K562 (cell line): ENCODE measurements around the gene TGFA. TPM values are rescaled to one million over a fixed set of nuclear protein-coding genes. Genes with fewer than 3 reads are reported as not detected.

Source experiments
- ATAC-seq: fragments of 200-7000 bp; cut with Tn5 transposase; 3 replicates; pipeline ENCODE4 v1.9.1; 2020; ENCODE audit warnings: moderate library complexity
- BruUV-seq: library from RNA; stranded (reverse); fragments of 400-500 nt; replicated peaks from 2 replicates; lab custom pipeline; 2021; lab: Mats Ljungman, UMichigan
- CTCF ChIA-PET: fragments of 300-600 bp; formaldehyde crosslinking; extraction: SDS; loops from one replicate; lab custom pipeline; 2021; ENCODE audit warnings: low intra/inter-chr PET ratio; lab: Yijun Ruan, JAX
- POLR2A ChIA-PET: fragments of 300-600, 350-650 bp; sonication (Branson Sonifier 250); formaldehyde crosslinking; extraction: SDS; loops from one replicate; lab custom pipeline; 2021; ENCODE audit warnings: antibody characterized with exemption, inconsistent platforms; lab: Yijun Ruan, JAX
- DNase-seq, 4 experiments: peaks; one replicate each; pipeline versions ENCODE4 v3.0.0 to v3.0.0-alpha.2; 2011 to 2018; ENCODE audit warnings: low spot score in 3 of 4, mixed read lengths in 3 of 4; ENCODE audit errors: extremely low read depth in 1 of 4
- FAIRE-seq: peaks from 2 replicates; lab custom pipeline; 2011; peaks lifted over from hg19 to GRCh38; lab: Jason Lieb, UNC
- H2AFZ ChIP-seq: 2 replicates; pipeline ENCODE4 v1.6.0; 2011; ENCODE audit warnings: low read depth, low read length, control low read depth, inconsistent platforms
- H3K27ac ChIP-seq: fragments of 200-600 bp; 3 replicates; pipeline ENCODE4 v1.8.0; 2011; ENCODE audit warnings: low read depth, mild to moderate bottlenecking, control low read depth, inconsistent platforms, low read length, moderate library complexity, mixed read lengths; ENCODE audit errors: extremely low read depth
- H3K27me3 ChIP-seq, 2 experiments: fragments of 300-600 bp in 1 of 2; 2 replicates in 1 of 2; 3 replicates in 1 of 2; pipeline versions ENCODE4 v1.6.0 to v1.8.0; 2011; ENCODE audit warnings: inconsistent platforms in 2 of 2, low read length in 2 of 2, mild to moderate bottlenecking in 1 of 2, mixed read lengths in 1 of 2, moderate library complexity in 1 of 2; ENCODE audit not compliant: control insufficient read depth in 2 of 2, insufficient read depth in 2 of 2
- H3K36me3 ChIP-seq: fragments of 300-600 bp; 3 replicates; pipeline ENCODE4 v1.8.0; 2011; ENCODE audit warnings: mild to moderate bottlenecking, low read length, inconsistent platforms; ENCODE audit not compliant: control insufficient read depth, insufficient read depth
- H3K4me1 ChIP-seq, 2 experiments: fragments of 200-600 bp in 1 of 2; replicated peaks in 1 of 2; 2 replicates in 1 of 2; 3 replicates in 1 of 2; pipeline versions ENCODE4 v1.5.1 to v1.8.0; 2011; ENCODE audit warnings: inconsistent platforms in 2 of 2, low read length in 2 of 2, mild to moderate bottlenecking in 1 of 2, mixed read lengths in 1 of 2, moderate library complexity in 1 of 2; ENCODE audit not compliant: control insufficient read depth in 2 of 2, insufficient read depth in 2 of 2
- H3K4me2 ChIP-seq: 2 replicates; pipeline ENCODE4 v1.6.1; 2011; ENCODE audit warnings: low read length, control low read depth, inconsistent platforms, mixed read lengths; ENCODE audit not compliant: insufficient read depth
- H3K4me3 ChIP-seq: fragments of 200-600 bp; sonication (generic), shearing (Covaris generic); 2 replicates; pipeline ENCODE4 v1.5.1; 2016; ENCODE audit warnings: control low read depth, inconsistent platforms
- H3K79me2 ChIP-seq: fragments of 200-600 bp; 3 replicates; pipeline ENCODE4 v1.8.0; 2011; ENCODE audit warnings: low read length, inconsistent platforms; ENCODE audit not compliant: control insufficient read depth, insufficient read depth
- H3K9ac ChIP-seq, 2 experiments: 2 replicates each; pipeline versions ENCODE4 v1.6.0 to v1.6.1; 2011; ENCODE audit warnings: low read depth in 2 of 2, low read length in 2 of 2, control low read depth in 1 of 2, inconsistent platforms in 1 of 2, mild to moderate bottlenecking in 1 of 2, mixed read lengths in 1 of 2; ENCODE audit not compliant: insufficient read depth in 1 of 2
- H3K9me1 ChIP-seq: one replicate; pipeline ENCODE4 v1.6.0; 2011; ENCODE audit warnings: inconsistent platforms, mild to moderate bottlenecking, low read length, moderate library complexity; ENCODE audit not compliant: control insufficient read depth, insufficient read depth
- H3K9me3 ChIP-seq: replicated peaks from 2 replicates; pipeline ENCODE4 v1.5.1; 2011; ENCODE audit warnings: low read depth, low read length, inconsistent platforms; ENCODE audit not compliant: control insufficient read depth, insufficient read depth
- H4K20me1 ChIP-seq: replicated peaks from 2 replicates; pipeline ENCODE4 v1.6.1; 2011; ENCODE audit warnings: low read length, inconsistent platforms, mixed read lengths; ENCODE audit not compliant: control insufficient read depth, insufficient read depth
- EGR1 ChIP-seq: fragments of 450-650 bp; conservative IDR thresholded peaks from 2 replicates; pipeline ENCODE4 v1.6.1; 2017; ENCODE audit warnings: mild to moderate bottlenecking
- FOXM1 ChIP-seq, 2 experiments: fragments of 450-650 bp in 1 of 2; sonication (generic) in 1 of 2; formaldehyde crosslinking in 1 of 2; IDR thresholded peaks; 2 replicates each; pipeline versions ENCODE4 v1.6.1 to v1.9.0; 2017 to 2022; ENCODE audit warnings: low read depth in 2 of 2, mild to moderate bottlenecking in 2 of 2, missing genetic modification reagents in 1 of 2, moderate library complexity in 1 of 2
- GABPB2 ChIP-seq: fragments of 250-450 bp; sonication (Bioruptor Pico); conservative IDR thresholded peaks from 2 replicates; pipeline ENCODE4 v1.5.1; 2021; ENCODE audit warnings: mild to moderate bottlenecking
- GATAD2B ChIP-seq: fragments of 450-650 bp; IDR thresholded peaks from 2 replicates; pipeline ENCODE4 v1.6.1; 2017; ENCODE audit warnings: mild to moderate bottlenecking, borderline replicate concordance
- KDM1A ChIP-seq, 2 experiments: fragments of 450-650 bp; IDR thresholded peaks; 2 replicates each; pipeline ENCODE4 v1.6.1; 2016; ENCODE audit warnings: mild to moderate bottlenecking in 2 of 2
- LEF1 ChIP-seq: fragments of 450-650 bp; IDR thresholded peaks from 2 replicates; pipeline ENCODE4 v1.6.1; 2016; ENCODE audit warnings: mild to moderate bottlenecking
- MAZ ChIP-seq, 2 experiments: fragments of 450-650 bp in 1 of 2; sonication (generic) in 1 of 2; formaldehyde crosslinking; IDR thresholded peaks in 1 of 2; conservative IDR thresholded peaks in 1 of 2; 2 replicates each; pipeline versions ENCODE4 v1.4.0 to v1.5.0; 2020; ENCODE audit warnings: mild to moderate bottlenecking in 1 of 2, missing genetic modification reagents in 1 of 2
- MCM5 ChIP-seq: fragments of 450-650 bp; IDR thresholded peaks from 2 replicates; pipeline ENCODE4 v1.6.1; 2016; ENCODE audit warnings: low read depth
- PHF20 ChIP-seq: fragments of 450-650 bp; IDR thresholded peaks from 2 replicates; pipeline ENCODE4 v1.6.1; 2018; ENCODE audit not compliant: partially characterized antibody
- RBM17 ChIP-seq: fragments of 200-400 bp; formaldehyde crosslinking; IDR thresholded peaks from 2 replicates; pipeline ENCODE4 v1.6.1; 2017; ENCODE audit warnings: low read depth, mild to moderate bottlenecking, low read length, borderline replicate concordance
- RCOR1 ChIP-seq, 2 experiments: IDR thresholded peaks; 2 replicates each; pipeline ENCODE4 v1.6.1; 2012; ENCODE audit warnings: low read depth in 2 of 2, low read length in 2 of 2, borderline replicate concordance in 1 of 2, improper control_type of control experiment in 1 of 2
- TBP ChIP-seq: optimal IDR thresholded peaks from 2 replicates; pipeline ENCODE3; 2011; ENCODE audit warnings: low read depth, low read length, improper control_type of control experiment
- TOE1 ChIP-seq, 2 experiments: fragments of 450-650 bp in 1 of 2; sonication (generic) in 1 of 2; formaldehyde crosslinking in 1 of 2; IDR thresholded peaks; 2 replicates each; pipeline versions ENCODE4 v1.7.1 to v1.8.0; 2016 to 2022; ENCODE audit warnings: borderline replicate concordance in 2 of 2, mild to moderate bottlenecking in 2 of 2, antibody characterized with exemption in 1 of 2, inconsistent platforms in 1 of 2, low read depth in 1 of 2, missing genetic modification reagents in 1 of 2, moderate library complexity in 1 of 2
- ZBTB17 ChIP-seq: fragments of 450-650 bp; formaldehyde crosslinking; IDR thresholded peaks from 2 replicates; pipeline ENCODE4 v1.4.0; 2020; ENCODE audit warnings: mild to moderate bottlenecking
- ZFPM2 ChIP-seq: fragments of 250-450 bp; sonication (Bioruptor Pico); IDR thresholded peaks from 2 replicates; pipeline ENCODE4 v1.5.1; 2022; ENCODE audit warnings: mild to moderate bottlenecking
- ZNF23 ChIP-seq: fragments of 250-450 bp; sonication (Bioruptor Pico); IDR thresholded peaks from 2 replicates; pipeline ENCODE4 v1.4.0; 2020; ENCODE audit warnings: mild to moderate bottlenecking
- ZNF589 ChIP-seq: fragments of 200-800 bp; sonication (Bioruptor generic); IDR thresholded peaks from 2 replicates; pipeline ENCODE4 v1.6.1; 2016; ENCODE audit warnings: low read depth, missing genetic modification characterization, missing compliant biosample characterization
- ZNF830 ChIP-seq: fragments of 250-450 bp; sonication (Bioruptor Pico); IDR thresholded peaks from 2 replicates; pipeline ENCODE4 v1.5.0; 2021; ENCODE audit warnings: mild to moderate bottlenecking
- WGBS: fragments of 100-300 bp; shearing (Covaris generic); methylation state at CpG from one replicate; pipeline ENCODE4 v1.1.6; 2016; ENCODE audit warnings: low coverage, mixed read lengths; ENCODE audit not compliant: insufficient coverage; ENCODE audit errors: missing lambda C conversion rate; 5-methylcytosine and 5-hydroxymethylcytosine counted together
- in situ Hi-C: fragments of 300-500 bp; cut with MboI; formaldehyde crosslinking; loops from 4 replicates; pipeline ENCODE4 v1.15.0; 2018; ENCODE audit warnings: inconsistent platforms, mixed read lengths
- intact Hi-C: fragments of 100-400 bp; cut with micrococcal nuclease; formaldehyde crosslinking; loops from 2 replicates; pipeline ENCODE4 v1.14.2; 2022
- polyA plus RNA-seq, 8 experiments: library from polyadenylated mRNA; depleted of rRNA in 4 of 8; stranded (reverse) in 5 of 8; unstranded in 3 of 8; fragments of >200 nt; fragmentation: Nextera tagmentation in 2 of 8; fragmentation: Illumina TruSeq in 1 of 8; extraction: Ambion mirVana in 2 of 8; extraction: Trizol in 1 of 8; gene quantifications; 2 replicates each; pipeline versions ENCODE4 v1.2.1 to v1.2.3, GENCODE V29; 2011 to 2014; ENCODE audit warnings: inconsistent platforms in 1 of 8, missing spikeins in 1 of 8
- total RNA-seq, 7 experiments: library from RNA; depleted of rRNA in 6 of 7; stranded (reverse); fragments of >200 nt in 6 of 7; fragmentation: Illumina TruSeq in 2 of 7; extraction: Trizol in 2 of 7; gene quantifications; 2 replicates each; pipeline versions ENCODE4 v1.2.1 to v1.2.3, GENCODE V29; 2011 to 2021; ENCODE audit warnings: low replicate concordance in 1 of 7
- TF ChIP-seq, protein P1 (sequence below): sonication (generic); formaldehyde crosslinking; IDR thresholded peaks from 2 replicates; pipeline ENCODE4 v1.8.0; 2022; ENCODE audit warnings: mild to moderate bottlenecking, missing genetic modification reagents, borderline replicate concordance
- TF ChIP-seq, protein P2 (sequence below): fragments of 250-450 bp; sonication (Bioruptor Pico); IDR thresholded peaks from 2 replicates; pipeline ENCODE4 v1.9.0; 2021; ENCODE audit warnings: mild to moderate bottlenecking, inconsistent platforms

The TGFA gene
- total and polyA plus RNA-seq, 9 of the 15 experiments (the other 6 are each of a cell fraction or from before 2014, with no cell fraction given): not detected

DNA sequence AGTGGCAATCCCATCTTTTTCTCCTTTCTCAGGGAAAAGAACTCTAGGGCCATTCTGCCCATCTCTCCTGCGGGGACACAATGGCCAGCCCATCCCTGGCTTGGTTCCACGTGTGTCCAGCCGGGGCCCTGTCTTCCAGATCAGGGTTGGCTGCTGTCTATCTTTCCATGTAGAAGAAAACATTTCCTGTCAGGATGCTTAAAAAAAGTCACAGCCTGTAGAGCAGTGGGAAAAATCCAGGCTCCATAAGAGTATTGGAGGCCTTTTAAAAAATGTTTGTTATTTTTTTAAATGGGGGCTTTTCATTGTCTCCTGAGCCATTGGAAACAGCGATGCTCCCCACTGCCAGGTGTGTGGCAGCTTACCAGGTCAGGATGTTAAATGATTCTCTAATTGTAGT lies 105.6 kb downstream of the TGFA start:
- in situ Hi-C loops: no loop called here
- H3K36me3 ChIP-seq: no peaks in the 10 kb centered on the region
- H4K20me1 ChIP-seq: no peaks in the 10 kb centered on the region; the same call in 1 of the 2 replicates
- TF ChIP-seq LEF1 (no peak), EGR1 (no peak), ZBTB17 (no peak), RBM17 (no peak), PHF20 (no peak), ZNF23 (no peak), GATAD2B (no peak), FOXM1 (IDR thresholded peaks at IDR 0.05; ENCODE audit: low read depth) (no peak), FOXM1 (CRISPR knock-in tag; IDR thresholded peaks at IDR 0.05; ENCODE audit: low read depth) (no peak), ZFPM2 (no peak), RCOR1 (IDR thresholded peaks at IDR 0.05; ENCODE audit: borderline replicate concordance in 1 of 2, low read depth in 2 of 2, low read length in 2 of 2) (no peak), KDM1A (IDR thresholded peaks at IDR 0.05) (no peak), ZNF589 (CRISPR knock-in tag) (no peak), MAZ (CRISPR knock-in tag; conservative IDR thresholded peaks at IDR 0.05 in 1 of 2, IDR thresholded peaks at IDR 0.05 in 1 of 2) (no peak), MCM5 (no peak), TOE1 (IDR thresholded peaks at IDR 0.05; ENCODE audit: borderline replicate concordance) (no peak), TOE1 (CRISPR knock-in tag; IDR thresholded peaks at IDR 0.05; ENCODE audit: borderline replicate concordance, low read depth) (no peak), GABPB2 (CRISPR knock-in tag) (no peak), ZNF830 (no peak), TBP (no peak)
- TF ChIP-seq, protein P1, sequence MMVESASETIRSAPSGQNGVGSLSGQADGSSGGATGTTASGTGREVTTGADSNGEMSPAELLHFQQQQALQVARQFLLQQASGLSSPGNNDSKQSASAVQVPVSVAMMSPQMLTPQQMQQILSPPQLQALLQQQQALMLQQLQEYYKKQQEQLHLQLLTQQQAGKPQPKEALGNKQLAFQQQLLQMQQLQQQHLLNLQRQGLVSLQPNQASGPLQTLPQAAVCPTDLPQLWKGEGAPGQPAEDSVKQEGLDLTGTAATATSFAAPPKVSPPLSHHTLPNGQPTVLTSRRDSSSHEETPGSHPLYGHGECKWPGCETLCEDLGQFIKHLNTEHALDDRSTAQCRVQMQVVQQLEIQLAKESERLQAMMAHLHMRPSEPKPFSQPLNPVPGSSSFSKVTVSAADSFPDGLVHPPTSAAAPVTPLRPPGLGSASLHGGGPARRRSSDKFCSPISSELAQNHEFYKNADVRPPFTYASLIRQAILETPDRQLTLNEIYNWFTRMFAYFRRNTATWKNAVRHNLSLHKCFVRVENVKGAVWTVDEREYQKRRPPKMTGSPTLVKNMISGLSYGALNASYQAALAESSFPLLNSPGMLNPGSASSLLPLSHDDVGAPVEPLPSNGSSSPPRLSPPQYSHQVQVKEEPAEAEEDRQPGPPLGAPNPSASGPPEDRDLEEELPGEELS (CRISPR knock-in tag): no peak
- TF ChIP-seq, protein P2, sequence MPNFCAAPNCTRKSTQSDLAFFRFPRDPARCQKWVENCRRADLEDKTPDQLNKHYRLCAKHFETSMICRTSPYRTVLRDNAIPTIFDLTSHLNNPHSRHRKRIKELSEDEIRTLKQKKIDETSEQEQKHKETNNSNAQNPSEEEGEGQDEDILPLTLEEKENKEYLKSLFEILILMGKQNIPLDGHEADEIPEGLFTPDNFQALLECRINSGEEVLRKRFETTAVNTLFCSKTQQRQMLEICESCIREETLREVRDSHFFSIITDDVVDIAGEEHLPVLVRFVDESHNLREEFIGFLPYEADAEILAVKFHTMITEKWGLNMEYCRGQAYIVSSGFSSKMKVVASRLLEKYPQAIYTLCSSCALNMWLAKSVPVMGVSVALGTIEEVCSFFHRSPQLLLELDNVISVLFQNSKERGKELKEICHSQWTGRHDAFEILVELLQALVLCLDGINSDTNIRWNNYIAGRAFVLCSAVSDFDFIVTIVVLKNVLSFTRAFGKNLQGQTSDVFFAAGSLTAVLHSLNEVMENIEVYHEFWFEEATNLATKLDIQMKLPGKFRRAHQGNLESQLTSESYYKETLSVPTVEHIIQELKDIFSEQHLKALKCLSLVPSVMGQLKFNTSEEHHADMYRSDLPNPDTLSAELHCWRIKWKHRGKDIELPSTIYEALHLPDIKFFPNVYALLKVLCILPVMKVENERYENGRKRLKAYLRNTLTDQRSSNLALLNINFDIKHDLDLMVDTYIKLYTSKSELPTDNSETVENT (CRISPR knock-in tag): no peak
- intact Hi-C loops: no loop called here
- H3K27ac ChIP-seq: no peak overlapping the region
- POLR2A ChIA-PET: no interaction called here
- H3K79me2 ChIP-seq: no peaks in the 10 kb centered on the region
- CTCF ChIA-PET: no interaction called here
- no peak overlapping the region for H3K4me3 ChIP-seq
- no peak overlapping the region for H2AFZ ChIP-seq
- 0% methylated on average over 4 of the region's 4 CpGs for WGBS
- no peak overlapping the region for H3K9ac ChIP-seq
- no peak overlapping the region for H3K4me2 ChIP-seq
- H3K9me1 ChIP-seq: no peaks in the 10 kb centered on the region
- no peaks in the 10 kb centered on the region for H3K4me1 ChIP-seq
- BruUV-seq: no TSS peak
- no peak for ATAC-seq
- H3K27me3 ChIP-seq: peaks cover 27 to 34% of the 10 kb centered on the region in 2 experiments; a peak in 4 of 5 replicates
- no peak for FAIRE-seq
- no peak for DNase-seq
- no peaks in the 10 kb centered on the region for H3K9me3 ChIP-seq
